KMS-11 (cell line): Measurements from ENCODE around the gene GRM8.

Experiments used
- H2AFZ ChIP-seq: fragments of 200-600 bp; sonication (generic); 2 replicates; pipeline ENCODE4 v1.6.1; 2016; ENCODE audit warnings: antibody characterized with exemption, mixed run types, low read depth
- H3K27ac ChIP-seq: fragments of 200-600 bp; sonication (generic); 2 replicates; pipeline ENCODE4 v1.6.1; 2016; ENCODE audit warnings: mild to moderate bottlenecking, mixed run types
- H3K27me3 ChIP-seq: fragments of 200-600 bp; sonication (generic); 2 replicates; pipeline ENCODE4 v1.6.1; 2017; ENCODE audit warnings: mild to moderate bottlenecking, low read depth, mixed run types, moderate library complexity; ENCODE audit not compliant: insufficient read depth
- H3K36me3 ChIP-seq: fragments of 200-600 bp; sonication (generic); 2 replicates; pipeline ENCODE4 v1.6.1; 2017; ENCODE audit warnings: mild to moderate bottlenecking, mixed run types; ENCODE audit not compliant: insufficient read depth
- H3K4me1 ChIP-seq: fragments of 200-600 bp; sonication (generic); 2 replicates; pipeline ENCODE4 v1.6.1; 2016; ENCODE audit warnings: mild to moderate bottlenecking, low read depth, mixed run types; ENCODE audit not compliant: poor library complexity, severe bottlenecking
- H3K4me2 ChIP-seq: fragments of 200-600 bp; sonication (generic); 2 replicates; pipeline ENCODE4 v1.7.0; 2016; ENCODE audit warnings: mild to moderate bottlenecking, mixed run types
- H3K4me3 ChIP-seq: fragments of 200-600 bp; sonication (generic); IDR thresholded peaks from 2 replicates; pipeline ENCODE4 v1.6.1; 2017; ENCODE audit warnings: low read depth, low read length, mixed read lengths; ENCODE audit not compliant: insufficient read depth
- H3K79me2 ChIP-seq: fragments of 200-600 bp; sonication (generic); 2 replicates; pipeline ENCODE4 v1.6.1; 2016; ENCODE audit warnings: low read depth, mixed run types; ENCODE audit not compliant: insufficient read depth
- H3K9ac ChIP-seq: fragments of 200-600 bp; sonication (generic); 2 replicates; pipeline ENCODE4 v1.6.1; 2016; ENCODE audit warnings: mild to moderate bottlenecking, mixed run types
- H4K20me1 ChIP-seq: fragments of 200-600 bp; sonication (generic); 2 replicates; pipeline ENCODE4 v1.6.1; 2016; ENCODE audit warnings: mild to moderate bottlenecking, mixed run types; ENCODE audit not compliant: insufficient read depth
- CTCF ChIP-seq: fragments of 200-600 bp; sonication (generic); conservative IDR thresholded peaks from 2 replicates; pipeline ENCODE4 v1.6.1; 2017; ENCODE audit warnings: low read depth, mild to moderate bottlenecking, antibody characterized with exemption, low read length, moderate library complexity, mixed read lengths

Gene GRM8

GRCh38 chr7:126803990-126804389, 448.8 kb downstream of the GRM8 start:
- no peaks in the 10 kb centered on the region for H3K79me2 ChIP-seq
- H3K9ac ChIP-seq: no peak overlapping the region
- H3K27ac ChIP-seq: no peak overlapping the region
- H4K20me1 ChIP-seq: no peaks in the 10 kb centered on the region
- no peak overlapping the region for H3K4me3 ChIP-seq
- H3K27me3 ChIP-seq: no peaks in the 10 kb centered on the region
- H3K4me1 ChIP-seq: no peaks in the 10 kb centered on the region
- H2AFZ ChIP-seq: no peak overlapping the region
- no peak overlapping the region for H3K4me2 ChIP-seq
- no peak for TF ChIP-seq CTCF
- H3K36me3 ChIP-seq: no peaks in the 10 kb centered on the region

- Histone ChIP-seq H4K20me1 (no peaks in the 10 kb centered on the region), H3K4me1 (no peaks in the 10 kb centered on the region), H3K79me2 (no peaks in the 10 kb centered on the region), H3K4me2 (no peak overlapping the region), H3K4me3 (no peak overlapping the region), H3K27ac (no peak overlapping the region), H3K36me3 (no peaks in the 10 kb centered on the region), H2AFZ (no peak overlapping the region), H3K27me3 (no peaks in the 10 kb centered on the region), H3K9ac (no peak overlapping the region)
- peak; percentile 93 for TF ChIP-seq CTCF
Observed at GRCh38 chr7:126803060-126803665, 449.6 kb downstream of the GRM8 start.

DNA sequence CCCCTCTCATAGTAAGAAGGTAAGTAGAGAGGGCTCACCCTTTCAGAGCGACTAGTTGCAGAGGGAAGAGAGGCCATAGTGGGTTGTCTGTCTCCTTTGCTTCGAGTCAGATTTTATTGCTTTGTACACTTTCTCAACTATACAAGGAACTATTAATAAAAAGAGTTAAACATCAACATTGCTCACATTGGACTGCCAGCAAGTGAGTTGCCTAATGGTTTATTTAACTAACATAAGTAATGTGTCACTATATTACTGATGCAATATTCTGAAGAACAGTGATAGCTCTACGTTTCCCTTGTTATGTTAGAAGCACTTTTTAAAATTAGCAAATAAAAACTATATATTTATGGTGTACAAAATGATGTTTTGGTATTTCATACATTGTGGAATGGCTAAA, 451.0 kb downstream of the GRM8 start:
- Histone ChIP-seq H2AFZ (no peak overlapping the region), H3K4me2 (no peak overlapping the region), H3K27ac (no peak overlapping the region), H4K20me1 (no peaks in the 10 kb centered on the region), H3K9ac (no peak overlapping the region), H3K27me3 (no peaks in the 10 kb centered on the region), H3K4me3 (no peak overlapping the region), H3K79me2 (no peaks in the 10 kb centered on the region), H3K4me1 (no peaks in the 10 kb centered on the region), H3K36me3 (no peaks in the 10 kb centered on the region)
- no peak for TF ChIP-seq CTCF

- no peak overlapping the region for H2AFZ ChIP-seq
- no peak overlapping the region for H3K27ac ChIP-seq
- H3K4me3 ChIP-seq: no peak overlapping the region
- H4K20me1 ChIP-seq: no peaks in the 10 kb centered on the region
- no peaks in the 10 kb centered on the region for H3K79me2 ChIP-seq
- no peak overlapping the region for H3K9ac ChIP-seq
- H3K4me1 ChIP-seq: no peaks in the 10 kb centered on the region
- H3K27me3 ChIP-seq: no peaks in the 10 kb centered on the region
- TF ChIP-seq CTCF: no peak
- no peaks in the 10 kb centered on the region for H3K36me3 ChIP-seq
- H3K4me2 ChIP-seq: no peak overlapping the region
Observed at GRCh38 chr7:126799541-126799940, 453.2 kb downstream of the GRM8 start.
